Activated CD4-positive, alpha-beta T cell treated with anti-CD3 and anti-CD28 coated beads, Interleukin-2, amount 50 U/mL, for 1 hour (primary cell): ENCODE measurements around the gene HOXB4.

Source experiments
- DNase-seq: peaks from one replicate; pipeline ENCODE4 v3.0.0-alpha.2; 2020

The HOXB4 gene

DNA sequence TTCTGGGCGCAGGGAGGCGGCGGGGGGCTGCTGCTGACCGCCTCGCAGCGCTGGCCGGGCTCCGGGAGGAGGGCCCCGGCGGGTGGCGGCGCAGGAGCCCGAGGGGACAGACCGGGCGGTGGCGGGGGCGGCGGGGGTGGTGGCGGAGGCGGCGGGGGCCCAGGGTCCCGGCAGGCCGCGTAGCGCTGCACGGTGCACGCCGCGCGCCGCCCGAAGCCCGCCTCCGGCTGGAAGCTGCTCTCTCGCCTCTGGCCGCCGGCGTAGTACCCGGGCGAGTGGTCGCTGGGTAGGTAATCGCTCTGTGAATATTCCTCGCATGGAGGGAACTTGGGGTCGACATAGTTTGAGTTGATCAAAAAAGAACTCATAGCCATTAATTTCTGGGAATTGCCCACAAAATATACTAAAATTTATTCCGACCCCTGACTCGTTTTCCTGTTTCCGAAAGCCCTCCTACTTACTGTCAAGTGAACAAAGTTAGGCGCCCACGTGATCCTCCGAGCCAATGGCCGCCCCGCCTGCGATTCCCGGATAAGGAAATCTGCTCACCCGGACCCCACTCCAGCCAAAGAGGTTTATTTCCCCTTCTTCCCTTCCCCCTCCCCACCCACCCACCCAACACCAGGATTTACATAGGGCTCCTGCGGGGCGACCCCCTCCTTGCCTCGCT is at the start of gene HOXB4:
Gene HOXB4 (minus strand): TSS at position 405 of the 670 bp plus-strand sequence. CDS start 31 bp downstream, at position 374.
- peak; percentile 57 for DNase-seq

DNA sequence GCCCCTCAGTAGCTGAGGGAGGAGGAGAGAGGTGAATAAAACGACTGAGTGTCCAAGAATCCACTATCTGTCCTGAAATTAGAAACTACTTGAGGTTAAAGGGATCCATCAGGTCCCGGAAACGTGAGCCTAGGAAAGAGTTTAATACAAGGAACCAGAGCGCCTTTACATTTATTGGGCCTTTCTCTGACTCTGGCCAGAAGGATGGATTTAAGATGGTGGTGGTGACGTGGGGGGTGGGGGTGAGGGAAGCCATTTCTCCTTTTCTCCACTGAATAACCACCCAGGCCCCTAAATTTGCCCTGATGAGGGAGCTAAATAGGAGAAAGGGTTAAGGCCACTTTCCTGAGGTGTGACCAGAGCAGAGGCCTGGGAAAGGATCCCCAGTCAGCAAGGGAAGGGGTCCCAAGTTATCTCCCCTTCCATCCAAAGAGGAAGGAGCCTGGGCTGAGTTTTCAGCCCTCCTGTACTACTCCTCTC is 49.0 kb upstream of the HOXB4 start:
- DNase-seq: no peak

DNA sequence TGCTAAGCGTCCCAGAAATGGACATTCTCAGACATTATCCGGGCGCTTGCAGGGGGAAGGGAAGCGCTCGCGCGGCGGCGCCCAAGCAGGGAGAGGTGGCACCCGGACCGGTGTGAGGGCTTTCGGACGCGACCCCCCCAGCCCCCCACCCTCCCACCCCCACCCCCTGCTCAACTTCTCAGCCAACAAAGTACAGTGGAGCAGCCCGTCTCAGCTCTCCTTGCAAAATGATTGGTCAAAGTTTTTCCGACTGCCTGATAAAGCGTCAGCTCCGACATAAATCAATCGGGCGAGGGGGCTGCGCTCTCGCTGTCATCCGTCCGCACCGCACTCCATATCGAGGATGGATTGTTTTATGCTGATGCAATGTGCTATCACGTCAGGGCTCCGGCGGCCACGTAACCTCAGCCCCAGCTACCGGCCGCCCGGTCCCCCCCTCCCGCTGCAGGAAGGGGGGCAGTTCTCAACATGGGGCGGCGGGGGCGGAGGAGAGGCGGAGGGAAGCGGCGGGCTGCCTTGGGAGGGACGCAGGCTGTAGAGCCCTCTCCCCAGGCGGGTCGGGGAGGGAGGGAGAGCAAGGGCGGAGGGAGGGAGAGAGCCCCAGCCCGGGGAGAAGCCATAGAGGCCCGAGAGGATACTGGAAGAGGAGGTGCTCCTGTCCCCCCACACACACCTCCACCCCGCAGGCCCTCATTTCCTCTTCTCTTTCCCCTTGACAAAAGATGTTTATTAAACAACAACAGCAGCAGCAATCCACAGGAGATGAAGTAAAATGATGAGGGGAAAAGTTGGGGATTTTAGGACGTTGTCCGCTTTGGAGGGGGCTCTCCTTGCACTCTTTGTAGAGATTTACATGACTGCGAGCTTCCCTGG is 48.3 kb upstream of the HOXB4 start, which contains the start of gene HOXB9:
Gene HOXB9 (minus strand): TSS at position 114 of the 873 bp plus-strand sequence. CDS start 89 bp downstream, at position 25.
- DNase-seq: peak; percentile 26

DNA sequence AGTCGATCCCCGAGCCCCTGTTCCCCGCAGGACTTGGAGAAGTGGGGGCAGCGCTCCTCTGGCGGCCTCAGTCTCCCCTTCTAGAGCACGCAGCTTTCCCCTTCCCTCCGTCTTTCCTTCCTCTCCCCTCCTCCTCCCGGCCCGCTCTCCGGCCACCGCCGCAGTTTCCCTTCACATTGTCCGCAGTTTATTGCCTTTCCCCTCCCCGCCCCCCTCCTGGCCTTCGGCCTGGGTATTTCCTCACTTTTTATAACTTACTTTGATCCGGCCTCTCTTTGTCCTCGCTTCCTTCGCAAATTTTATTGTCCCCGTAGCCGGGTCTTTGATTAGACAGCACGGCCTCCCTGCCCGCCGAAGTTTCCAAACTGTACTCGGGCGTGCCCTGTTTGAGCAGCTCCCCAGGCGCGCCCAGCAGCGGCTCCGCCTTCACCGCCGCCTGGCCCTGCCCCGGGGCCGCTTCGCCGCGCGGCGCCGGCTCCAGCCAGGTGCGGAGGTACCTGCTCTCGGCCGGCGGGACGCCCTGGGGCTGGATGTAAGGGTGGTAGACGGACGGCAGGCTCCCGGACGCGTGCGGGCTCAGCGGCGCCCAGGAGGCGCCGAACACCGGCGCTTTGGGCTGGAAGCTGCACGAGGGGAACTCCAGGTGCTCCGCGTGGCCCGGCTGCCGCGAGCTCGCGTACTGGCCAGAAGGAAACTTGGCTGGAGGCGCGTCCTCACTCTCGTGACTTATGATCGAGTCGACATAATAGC is 47.5 kb upstream of the HOXB4 start:
- peak; percentile 42 for DNase-seq

DNA sequence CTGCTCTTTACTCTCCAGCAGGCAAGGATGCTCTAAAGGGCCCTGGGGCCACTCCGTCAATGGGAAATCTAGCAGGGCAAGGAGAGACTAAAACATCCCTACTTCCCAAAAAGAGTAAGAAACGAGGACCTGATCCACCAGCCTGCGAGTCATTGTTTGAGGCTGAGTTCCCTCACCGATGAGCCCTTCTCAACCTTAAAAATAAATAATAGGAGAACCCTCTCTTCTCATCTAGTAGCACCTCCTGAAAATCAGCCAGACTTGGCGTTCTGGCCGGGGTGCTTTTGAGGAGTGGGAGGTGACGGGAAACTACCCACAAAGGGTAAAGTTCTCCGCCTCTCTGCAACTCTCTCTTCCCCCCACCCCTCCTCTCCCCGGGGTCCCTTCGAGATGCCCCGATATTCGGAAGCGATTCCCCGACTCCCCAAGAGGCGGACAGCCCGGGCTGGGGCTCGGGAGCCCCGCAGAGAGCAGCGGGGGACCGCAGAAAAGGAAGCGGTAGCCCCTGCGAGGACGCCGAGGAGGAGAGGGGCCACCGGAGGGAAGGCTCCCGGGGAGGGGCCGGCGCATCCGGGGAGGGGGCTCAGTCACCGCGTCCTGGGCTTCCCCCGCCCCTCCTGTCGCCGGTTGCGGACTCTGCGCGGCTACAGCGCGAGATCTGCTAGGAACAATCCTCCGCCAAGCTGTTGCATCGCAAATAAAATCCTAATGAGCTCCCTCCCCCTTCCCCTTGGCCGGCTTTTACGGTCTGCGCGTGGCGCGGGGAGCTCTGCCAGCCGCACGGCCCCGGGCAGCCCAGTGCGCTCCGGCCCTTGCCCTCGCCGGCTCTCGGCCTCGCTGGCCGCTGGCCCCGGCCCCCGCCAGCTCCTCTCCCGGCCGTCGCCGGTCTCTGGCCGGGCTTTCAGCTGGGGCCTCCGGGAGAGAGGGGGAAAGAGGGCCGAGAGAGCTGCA is 46.7 kb upstream of the HOXB4 start:
- no peak for DNase-seq

DNA sequence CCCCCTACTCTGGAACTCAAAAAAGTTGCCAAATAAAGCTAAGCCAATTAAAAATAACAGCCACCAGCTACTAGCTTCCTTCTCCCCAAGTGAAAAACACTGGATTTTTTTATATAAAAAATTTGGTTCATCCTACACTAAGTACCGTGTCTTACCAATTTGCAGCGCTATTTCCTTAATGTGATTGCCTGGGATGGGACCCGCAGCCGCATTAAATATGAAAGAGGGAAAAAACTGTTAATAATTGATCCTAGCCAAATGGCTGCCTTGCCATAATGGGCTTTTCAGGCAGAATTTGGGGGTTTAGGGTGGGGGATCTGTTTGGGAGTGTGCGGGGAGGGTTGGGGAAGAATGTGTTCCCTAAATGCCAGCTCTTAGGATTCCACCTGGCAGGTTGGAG is 46.0 kb upstream of the HOXB4 start:
- no peak for DNase-seq

- no peak for DNase-seq
Observed at GRCh38 chr17:48623583-48623982, 45.4 kb upstream of the HOXB4 start.

GRCh38 chr17:48622857-48623256 is 44.7 kb upstream of the HOXB4 start:
- DNase-seq: no peak

- no peak for DNase-seq
Observed at GRCh38 chr17:48621410-48622392, 43.6 kb upstream of the HOXB4 start.

DNA sequence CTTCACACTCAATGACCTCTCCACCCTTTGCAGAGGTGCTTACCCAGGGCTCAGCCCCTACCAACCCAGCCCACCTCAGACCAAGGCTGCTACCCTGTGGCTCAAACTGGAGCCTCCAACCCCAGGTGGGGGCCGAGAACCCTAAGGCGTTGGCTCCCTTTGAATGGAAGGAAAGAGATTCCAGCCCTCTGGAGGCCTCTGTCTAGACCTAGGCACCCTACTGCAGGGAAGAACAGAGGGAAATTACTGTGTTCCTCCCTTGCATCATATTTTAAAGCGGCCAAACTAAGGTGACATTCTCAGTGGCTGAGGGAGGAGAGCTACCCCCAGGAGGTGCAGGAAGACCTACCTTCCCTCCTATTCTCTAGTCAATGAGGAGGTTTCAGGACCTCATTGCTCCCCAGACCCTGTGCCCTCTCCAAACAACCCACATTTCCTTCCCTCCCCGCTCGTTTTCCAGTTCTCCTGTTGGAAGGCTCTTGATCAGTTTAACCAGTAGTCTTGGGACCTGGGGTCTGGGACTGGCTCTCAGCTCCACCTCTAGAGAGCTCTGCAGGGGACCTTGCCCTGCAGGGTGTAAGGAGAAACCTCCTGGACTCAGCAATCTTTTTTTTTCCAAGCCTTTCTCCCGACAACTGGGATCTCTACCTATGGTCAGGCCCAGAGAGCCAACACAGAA is 42.5 kb upstream of the HOXB4 start:
- no peak for DNase-seq

DNA sequence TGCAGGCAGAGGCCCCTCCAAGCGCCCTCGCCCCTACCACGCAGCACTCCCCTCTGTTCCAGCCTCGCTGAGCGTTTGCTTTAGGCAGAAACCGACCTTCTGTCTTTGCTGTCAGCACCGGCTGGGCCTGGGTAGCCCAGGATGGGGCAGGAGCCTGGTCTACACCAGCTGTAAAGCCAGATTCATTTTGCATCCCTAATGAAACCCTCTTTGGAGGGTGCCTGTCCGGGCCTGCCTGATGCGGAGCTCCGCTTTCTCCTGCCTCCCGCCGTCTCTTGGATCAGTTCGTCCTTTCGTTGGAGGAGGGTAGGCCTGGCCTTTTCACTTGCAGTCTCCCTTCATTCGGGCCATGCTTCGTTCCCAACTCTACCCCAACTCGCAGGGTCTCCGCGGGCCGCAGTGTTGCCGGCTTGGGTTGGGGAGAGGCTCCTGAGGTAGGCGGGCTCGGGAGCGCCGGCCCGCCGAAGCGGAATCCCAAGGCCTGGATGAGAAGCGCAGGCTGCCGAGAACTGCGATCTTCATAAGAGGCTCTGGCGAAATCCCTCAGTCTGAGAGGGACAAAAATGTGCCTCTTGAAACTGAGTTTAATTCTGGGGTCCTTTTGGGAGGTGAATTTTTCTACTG is 41.8 kb upstream of the HOXB4 start:
- no peak for DNase-seq

- DNase-seq: peak; percentile 84
Observed at GRCh38 chr17:48618256-48618896, 40.2 kb upstream of the HOXB4 start.

- DNase-seq: no peak
Observed at GRCh38 chr17:48617471-48618255, 39.5 kb upstream of the HOXB4 start.

DNA sequence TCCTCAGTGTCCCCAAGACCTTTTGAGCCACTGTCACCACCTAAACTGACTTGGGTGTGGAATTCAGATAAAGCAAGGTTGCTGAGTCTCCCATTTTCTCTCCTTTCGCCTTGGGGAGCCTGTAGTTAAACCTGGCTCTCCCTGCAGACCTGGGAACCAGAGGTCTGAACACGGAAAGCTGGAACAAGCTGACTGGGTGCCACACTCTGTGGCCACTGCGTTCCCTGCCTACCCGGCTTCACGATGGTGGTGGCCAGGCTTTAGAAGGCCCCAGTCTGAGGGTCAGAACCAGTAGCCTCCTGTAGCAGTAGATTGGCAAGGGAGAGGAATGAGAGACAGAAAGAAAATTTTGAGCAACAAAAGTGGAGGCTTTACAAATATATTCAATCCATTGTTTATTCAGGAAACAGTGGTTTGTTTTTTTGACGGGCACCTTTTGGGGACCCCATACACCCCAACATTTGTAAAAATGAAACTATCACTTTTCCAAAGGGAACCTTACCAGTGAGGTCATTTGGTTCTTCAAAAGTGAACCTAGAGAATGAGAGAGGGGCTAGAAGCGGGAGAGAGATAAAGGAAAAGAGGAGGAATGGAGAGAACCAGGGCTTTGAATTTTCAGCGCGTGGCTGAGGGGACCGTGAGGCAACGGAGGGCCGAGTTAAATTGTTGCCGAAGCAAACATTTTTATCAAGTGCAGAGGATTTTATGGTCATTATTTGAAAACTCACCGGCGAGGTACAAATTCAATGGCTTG is 38.7 kb upstream of the HOXB4 start:
- no peak for DNase-seq

GRCh38 chr17:48615963-48616716 is 38.0 kb upstream of the HOXB4 start:
- no peak for DNase-seq
